HUES64 (cell line): ENCODE results near the gene CPNE8.

ENCODE experiments used
- H3K27ac ChIP-seq: 2 replicates; pipeline ENCODE4 v1.7.0; 2013; ENCODE audit warnings: low read depth, low read length, inconsistent platforms
- H3K27me3 ChIP-seq: 2 replicates; pipeline ENCODE4 v1.6.1; 2013; ENCODE audit warnings: mild to moderate bottlenecking, low read length; ENCODE audit not compliant: insufficient read depth
- H3K36me3 ChIP-seq: 2 replicates; pipeline ENCODE4 v1.6.1; 2013; ENCODE audit warnings: mild to moderate bottlenecking, low read length; ENCODE audit not compliant: insufficient read depth
- H3K4me1 ChIP-seq: 2 replicates; pipeline ENCODE4 v1.6.1; 2013; ENCODE audit warnings: mild to moderate bottlenecking, low read length, moderate library complexity; ENCODE audit not compliant: insufficient read depth
- H3K4me3 ChIP-seq: 2 replicates; pipeline ENCODE4 v1.5.1; 2013; ENCODE audit warnings: mild to moderate bottlenecking, low read length, moderate library complexity
- H3K9ac ChIP-seq: 2 replicates; pipeline ENCODE4 v1.6.1; 2013; ENCODE audit warnings: mild to moderate bottlenecking, low read depth, low read length
- H3K9me3 ChIP-seq: 2 replicates; pipeline ENCODE4 v1.6.1; 2013; ENCODE audit warnings: low read depth, low read length; ENCODE audit not compliant: insufficient read depth
- WGBS: fragments of 150-250, 120-280 bp; methylation state at CpG from one replicate; pipeline ENCODE4 v1.1.7; 2013; ENCODE audit warnings: missing lambda C conversion rate; 5-methylcytosine and 5-hydroxymethylcytosine counted together

The CPNE8 gene

GRCh38 chr12:38823314-38823713, 82.1 kb downstream of the CPNE8 start:
- Histone ChIP-seq H3K36me3 (no peaks in the 10 kb centered on the region), H3K4me3 (no peak overlapping the region), H3K27ac (no peak overlapping the region), H3K27me3 (no peaks in the 10 kb centered on the region), H3K9ac (no peak overlapping the region), H3K4me1 (no peaks in the 10 kb centered on the region; the same call in 1 of the 2 replicates), H3K9me3 (no peaks in the 10 kb centered on the region)
- WGBS, result 83% methylated on average over 2 of the region's 2 CpGs

GRCh38 chr12:38817942-38818341, 87.4 kb downstream of the CPNE8 start:
- 98% methylated on average over 3 of the region's 3 CpGs for WGBS
- H3K9me3 ChIP-seq, result no peaks in the 10 kb centered on the region
- H3K36me3 ChIP-seq, result no peaks in the 10 kb centered on the region
- no peak overlapping the region for H3K4me3 ChIP-seq
- H3K27ac ChIP-seq, result no peak overlapping the region
- H3K27me3 ChIP-seq, result no peaks in the 10 kb centered on the region
- H3K9ac ChIP-seq, result no peak overlapping the region
- H3K4me1 ChIP-seq, result no peaks in the 10 kb centered on the region

GRCh38 chr12:38813923-38814322, 91.5 kb downstream of the CPNE8 start:
- H3K4me3 ChIP-seq, result no peak overlapping the region
- 92% methylated on average over 3 of the region's 3 CpGs for WGBS
- no peaks in the 10 kb centered on the region for H3K36me3 ChIP-seq
- no peaks in the 10 kb centered on the region for H3K27me3 ChIP-seq
- H3K4me1 ChIP-seq, result no peaks in the 10 kb centered on the region
- no peaks in the 10 kb centered on the region for H3K9me3 ChIP-seq
- H3K9ac ChIP-seq, result no peak overlapping the region
- H3K27ac ChIP-seq, result no peak overlapping the region

GRCh38 chr12:38811814-38812356, 93.5 kb downstream of the CPNE8 start:
- no peaks in the 10 kb centered on the region for H3K9me3 ChIP-seq
- H3K4me3 ChIP-seq, result no peak overlapping the region
- no peaks in the 10 kb centered on the region for H3K27me3 ChIP-seq
- H3K9ac ChIP-seq, result no peak overlapping the region
- no peak overlapping the region for H3K27ac ChIP-seq
- WGBS, result 99% methylated on average over 2 of the region's 2 CpGs
- no peaks in the 10 kb centered on the region for H3K4me1 ChIP-seq
- H3K36me3 ChIP-seq, result no peaks in the 10 kb centered on the region

- Histone ChIP-seq H3K4me3 (no peak overlapping the region), H3K27me3 (no peaks in the 10 kb centered on the region), H3K4me1 (no peaks in the 10 kb centered on the region), H3K27ac (no peak overlapping the region), H3K36me3 (no peaks in the 10 kb centered on the region), H3K9me3 (no peaks in the 10 kb centered on the region), H3K9ac (no peak overlapping the region)
Observed at GRCh38 chr12:38809832-38810231, 95.6 kb downstream of the CPNE8 start.

- Histone ChIP-seq H3K4me1 (no peaks in the 10 kb centered on the region), H3K9ac (no peak overlapping the region), H3K36me3 (no peaks in the 10 kb centered on the region), H3K27me3 (no peaks in the 10 kb centered on the region), H3K9me3 (peaks cover 6% of the 10 kb centered on the region; the same call in 1 of the 2 replicates), H3K27ac (no peak overlapping the region), H3K4me3 (no peak overlapping the region)
- WGBS, result 94% methylated on average over 1 of the region's 1 CpG
Observed at GRCh38 chr12:38788106-38788505, 117.3 kb downstream of the CPNE8 start.

- H3K27ac ChIP-seq, result no peak overlapping the region
- H3K9ac ChIP-seq, result no peak overlapping the region
- no peak overlapping the region for H3K4me3 ChIP-seq
- no peaks in the 10 kb centered on the region for H3K4me1 ChIP-seq
- H3K27me3 ChIP-seq, result no peaks in the 10 kb centered on the region
- WGBS, result 84% methylated on average over 1 of the region's 1 CpG
- peaks cover 8% of the 10 kb centered on the region; the same call in 1 of the 2 replicates for H3K9me3 ChIP-seq
- H3K36me3 ChIP-seq, result no peaks in the 10 kb centered on the region
Observed at GRCh38 chr12:38785381-38785780, 120.0 kb downstream of the CPNE8 start.

- Histone ChIP-seq H3K9me3 (0 out of 2 replicates have a peak, but pooled peaks cover 12% of the 10 kb centered on the region), H3K36me3 (no peaks in the 10 kb centered on the region)
Observed at GRCh38 chr12:38783304-38783703, 122.1 kb downstream of the CPNE8 start.

GRCh38 chr12:38782359-38782758, 123.0 kb downstream of the CPNE8 start:
- Histone ChIP-seq H3K9ac (no peak overlapping the region), H3K27me3 (no peaks in the 10 kb centered on the region), H3K4me1 (no peaks in the 10 kb centered on the region), H3K4me3 (no peak overlapping the region), H3K27ac (no peak overlapping the region), H3K9me3 (0 out of 2 replicates have a peak, but pooled peaks cover 11% of the 10 kb centered on the region), H3K36me3 (no peaks in the 10 kb centered on the region)

More at GRCh38 chr12:38783304-38783703, 122.1 kb downstream of the CPNE8 start:
- H3K4me1 ChIP-seq, result no peaks in the 10 kb centered on the region
- H3K4me3 ChIP-seq, result no peak overlapping the region
- 29% methylated on average over 1 of the region's 2 CpGs for WGBS
- H3K27ac ChIP-seq, result no peak overlapping the region
- H3K27me3 ChIP-seq, result no peaks in the 10 kb centered on the region
- H3K9ac ChIP-seq, result no peak overlapping the region

- no CpG with 5 or more reads among the region's 1 CpG for WGBS
- Histone ChIP-seq H3K4me1 (no peaks in the 10 kb centered on the region), H3K9me3 (0 out of 2 replicates have a peak, but pooled peaks cover 11% of the 10 kb centered on the region), H3K4me3 (no peak overlapping the region), H3K27ac (no peak overlapping the region), H3K27me3 (no peaks in the 10 kb centered on the region), H3K9ac (no peak overlapping the region), H3K36me3 (no peaks in the 10 kb centered on the region)
Observed at GRCh38 chr12:38776647-38777046, 128.7 kb downstream of the CPNE8 start.

- Histone ChIP-seq H3K27me3 (no peaks in the 10 kb centered on the region), H3K4me1 (no peaks in the 10 kb centered on the region), H3K27ac (no peak overlapping the region), H3K36me3 (no peaks in the 10 kb centered on the region), H3K4me3 (no peak overlapping the region), H3K9ac (no peak overlapping the region), H3K9me3 (0 out of 2 replicates have a peak, but pooled peaks cover 9% of the 10 kb centered on the region)
Observed at GRCh38 chr12:38775457-38775856, 129.9 kb downstream of the CPNE8 start.

GRCh38 chr12:38772437-38772836, 133.0 kb downstream of the CPNE8 start:
- 0 out of 2 replicates have a peak, but pooled peaks cover 8% of the 10 kb centered on the region for H3K4me1 ChIP-seq
- 96% methylated on average over 2 of the region's 2 CpGs for WGBS
- no peaks in the 10 kb centered on the region for H3K9me3 ChIP-seq
- no peaks in the 10 kb centered on the region for H3K36me3 ChIP-seq
- no peaks in the 10 kb centered on the region for H3K27me3 ChIP-seq
- H3K27ac ChIP-seq, result no peak overlapping the region
- no peak overlapping the region for H3K9ac ChIP-seq
- no peak overlapping the region for H3K4me3 ChIP-seq
